ENCODE measurements around the gene RTP3. TPM values are rescaled to one million over a fixed set of nuclear protein-coding genes. Genes with fewer than 3 reads are reported as not detected.

The RTP3 gene
- total RNA-seq, 2 experiments from 2014 or later: not detected

- Mint-ChIP-seq H3K4me3 (no peak overlapping the region), H3K9me3 (no peaks in the 10 kb centered on the region), H3K27me3 (peaks cover 69% of the 10 kb centered on the region), H3K4me1 (peaks cover 2% of the 10 kb centered on the region), H3K36me3 (ENCODE audit: low read depth) (no peaks in the 10 kb centered on the region), H3K27ac (no peak overlapping the region)
- CTCF ChIA-PET: interaction anchor here (0.5 to 3.7 kb wide), 4 partner anchors 14 to 66 kb away, joined by 3 to 21 read pairs (median 5); partner anchors contain the start of gene RTP3
- POLR2A ChIA-PET: no interaction called here
- DNase-seq: no peak
These were observed 34.5 kb upstream of the RTP3 start for GRCh38 chr3:46463120-46463867.

- no peak for DNase-seq
- Mint-ChIP-seq H3K4me3 (no peak overlapping the region), H3K27ac (no peak overlapping the region), H3K27me3 (peaks cover 67% of the 10 kb centered on the region), H3K4me1 (peaks cover 2% of the 10 kb centered on the region), H3K9me3 (no peaks in the 10 kb centered on the region), H3K36me3 (ENCODE audit: low read depth) (no peaks in the 10 kb centered on the region)
- POLR2A ChIA-PET: no interaction called here
- CTCF ChIA-PET: interaction anchor here (1.3 to 3.7 kb wide), 3 partner anchors 14 to 34 kb away, joined by 3 to 21 read pairs (median 4); partner anchors contain the start of gene RTP3
These were observed 33.9 kb upstream of the RTP3 start for GRCh38 chr3:46463868-46464241.

GRCh38 chr3:46464326-46465195 lies 33.2 kb upstream of the RTP3 start, which contains the start of gene LTF:
Gene LTF, minus strand, starts transcription at chr3:46464905. Its CDS starts 38 bp downstream, at chr3:46464867.
- peaks cover 62% of the 10 kb centered on the region for H3K27me3 Mint-ChIP-seq
- ChIA-PET POLR2A (no interaction called here), CTCF (interaction anchor here (1.3 to 3.7 kb wide), 3 partner anchors 15 to 33 kb away, joined by 3 to 21 read pairs (median 4); partner anchors contain the start of gene RTP3)
- no peak within 1 kb of the TSS for H3K4me3 Mint-ChIP-seq
- H3K27ac Mint-ChIP-seq: no peak within 1 kb of the TSS
- H3K4me1 Mint-ChIP-seq: peaks cover 2% of the 10 kb centered on the region
- H3K9me3 Mint-ChIP-seq: no peaks in the 10 kb centered on the region
- no peaks in the 10 kb centered on the region for H3K36me3 Mint-ChIP-seq (ENCODE audit: low read depth)
- DNase-seq: no peak

- Mint-ChIP-seq H3K27me3 (peaks cover 56% of the 10 kb centered on the region), H3K36me3 (ENCODE audit: low read depth) (no peaks in the 10 kb centered on the region), H3K4me1 (peaks cover 2% of the 10 kb centered on the region), H3K9me3 (no peaks in the 10 kb centered on the region), H3K27ac (no peak overlapping the region), H3K4me3 (no peak overlapping the region)
- POLR2A ChIA-PET: no interaction called here
- CTCF ChIA-PET: interaction anchor here (3.7 kb wide), 1 partner anchor 24 kb away, joined by 21 read pairs; no protein-coding TSS in a partner anchor
- no peak for DNase-seq
These were observed 32.6 kb upstream of the RTP3 start for GRCh38 chr3:46465196-46465520.

GRCh38 chr3:46466273-46466672 lies 31.5 kb upstream of the RTP3 start:
- Mint-ChIP-seq H3K36me3 (ENCODE audit: low read depth) (no peaks in the 10 kb centered on the region), H3K4me1 (peaks cover 2% of the 10 kb centered on the region), H3K9me3 (no peaks in the 10 kb centered on the region), H3K27me3 (peaks cover 48% of the 10 kb centered on the region), H3K4me3 (no peak overlapping the region), H3K27ac (peak overlapping the region; percentile 9)
- ChIA-PET CTCF (interaction anchor here (0.6 to 1.1 kb wide), 2 partner anchors 14 to 117 kb away, joined by 3 read pairs; no protein-coding TSS in a partner anchor), POLR2A (no interaction called here)
- no peak for DNase-seq

- H3K27ac Mint-ChIP-seq: no peak overlapping the region
- CTCF ChIA-PET: interaction anchor here (0.6 to 4.1 kb wide), 3 partner anchors 15 to 116 kb away, joined by 3 to 18 read pairs (median 3); no protein-coding TSS in a partner anchor
- no peak for DNase-seq
- H3K36me3 Mint-ChIP-seq (ENCODE audit: low read depth): no peaks in the 10 kb centered on the region
- peaks cover 45% of the 10 kb centered on the region for H3K27me3 Mint-ChIP-seq
- no peak overlapping the region for H3K4me3 Mint-ChIP-seq
- POLR2A ChIA-PET: no interaction called here
- H3K4me1 Mint-ChIP-seq: peaks cover 2% of the 10 kb centered on the region
- no peaks in the 10 kb centered on the region for H3K9me3 Mint-ChIP-seq
These were observed 30.8 kb upstream of the RTP3 start for GRCh38 chr3:46466871-46467403.

GRCh38 chr3:46467562-46467961 lies 30.2 kb upstream of the RTP3 start:
- ChIA-PET CTCF (interaction anchor here (4.1 kb wide), 1 partner anchor 21 kb away, joined by 18 read pairs; no protein-coding TSS in a partner anchor), POLR2A (no interaction called here)
- Mint-ChIP-seq H3K9me3 (no peaks in the 10 kb centered on the region), H3K4me3 (no peak overlapping the region), H3K4me1 (peaks cover 2% of the 10 kb centered on the region), H3K36me3 (ENCODE audit: low read depth) (no peaks in the 10 kb centered on the region), H3K27ac (no peak overlapping the region), H3K27me3 (peaks cover 45% of the 10 kb centered on the region)
- no peak for DNase-seq

GRCh38 chr3:46468753-46469600 lies 28.8 kb upstream of the RTP3 start:
- Mint-ChIP-seq H3K27me3 (peaks cover 43% of the 10 kb centered on the region), H3K4me3 (no peak overlapping the region), H3K27ac (no peak overlapping the region), H3K36me3 (ENCODE audit: low read depth) (no peaks in the 10 kb centered on the region), H3K9me3 (peaks cover 4% of the 10 kb centered on the region), H3K4me1 (no peaks in the 10 kb centered on the region)
- ChIA-PET POLR2A (no interaction called here), CTCF (interaction anchor here (0.6 to 4.1 kb wide), 7 partner anchors 9 to 1228 kb away, joined by 3 to 18 read pairs (median 4); no protein-coding TSS in a partner anchor)
- DNase-seq: no peak

GRCh38 chr3:46469680-46470357 lies 28.0 kb upstream of the RTP3 start:
- Mint-ChIP-seq H3K9me3 (peaks cover 10% of the 10 kb centered on the region), H3K4me1 (no peaks in the 10 kb centered on the region), H3K36me3 (ENCODE audit: low read depth) (peaks cover 2% of the 10 kb centered on the region), H3K27me3 (peaks cover 46% of the 10 kb centered on the region), H3K27ac (no peak overlapping the region), H3K4me3 (no peak overlapping the region)
- ChIA-PET POLR2A (no interaction called here), CTCF (interaction anchor here (0.6 to 4.1 kb wide), 7 partner anchors 10 to 161 kb away, joined by 3 to 18 read pairs (median 5); no protein-coding TSS in a partner anchor)
- no peak for DNase-seq

- H3K4me3 Mint-ChIP-seq: no peak overlapping the region
- H3K4me1 Mint-ChIP-seq: no peaks in the 10 kb centered on the region
- H3K36me3 Mint-ChIP-seq (ENCODE audit: low read depth): peaks cover 2% of the 10 kb centered on the region
- peaks cover 45% of the 10 kb centered on the region for H3K27me3 Mint-ChIP-seq
- H3K27ac Mint-ChIP-seq: no peak overlapping the region
- peaks cover 14% of the 10 kb centered on the region for H3K9me3 Mint-ChIP-seq
- POLR2A ChIA-PET: no interaction called here
- DNase-seq: no peak
- CTCF ChIA-PET: interaction anchor here (0.9 to 4.1 kb wide), 3 partner anchors 15 to 113 kb away, joined by 5 to 18 read pairs (median 5); no protein-coding TSS in a partner anchor
These were observed 26.9 kb upstream of the RTP3 start for GRCh38 chr3:46470831-46471230.

GRCh38 chr3:46471371-46471914 lies 26.3 kb upstream of the RTP3 start:
- Mint-ChIP-seq H3K36me3 (ENCODE audit: low read depth) (peaks cover 2% of the 10 kb centered on the region), H3K27ac (no peak overlapping the region), H3K4me3 (no peak overlapping the region), H3K9me3 (peaks cover 14% of the 10 kb centered on the region), H3K27me3 (peaks cover 40% of the 10 kb centered on the region), H3K4me1 (no peaks in the 10 kb centered on the region)
- ChIA-PET CTCF (interaction anchor here (1.6 to 4.1 kb wide), 2 partner anchors 14 to 17 kb away, joined by 5 to 18 read pairs; no protein-coding TSS in a partner anchor), POLR2A (no interaction called here)
- DNase-seq: no peak

Measured in activated CD4-positive, alpha-beta T cell treated with anti-CD3 and anti-CD28 coated beads, Interleukin-2, amount 10 ng/mL, durations not matched to agents 7 days and 5 days (primary cell).